GM04504 (cell line): ENCODE data around the gene AREL1.
A peak's percentile ranks its signal among the peaks of the same experiment; 100 is the strongest.

Experiments used
- DNase-seq: peaks from one replicate; pipeline ENCODE4 v3.0.0-alpha.2; 2012; ENCODE audit warnings: low read depth

The AREL1 gene

DNA sequence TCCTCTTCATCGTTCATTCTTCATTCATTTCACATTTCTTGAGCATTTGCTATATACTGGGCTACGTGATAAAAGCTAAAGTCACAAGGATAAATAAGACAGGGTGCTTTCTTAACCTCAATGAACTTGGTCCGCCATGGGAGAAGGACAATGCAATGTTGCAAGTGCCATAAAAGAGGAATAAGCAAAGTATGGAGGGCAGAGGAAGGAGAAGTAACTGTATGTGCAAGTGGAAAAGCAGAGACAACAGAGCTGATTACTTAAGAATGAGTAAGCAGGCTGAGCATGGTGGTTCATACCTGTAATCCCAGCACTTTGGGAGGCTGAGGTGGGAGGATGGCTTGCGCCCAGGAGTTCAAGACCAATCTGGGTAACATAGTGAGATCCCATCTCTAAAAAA lies 14.4 kb downstream of the AREL1 start:
- no peak for DNase-seq

DNA sequence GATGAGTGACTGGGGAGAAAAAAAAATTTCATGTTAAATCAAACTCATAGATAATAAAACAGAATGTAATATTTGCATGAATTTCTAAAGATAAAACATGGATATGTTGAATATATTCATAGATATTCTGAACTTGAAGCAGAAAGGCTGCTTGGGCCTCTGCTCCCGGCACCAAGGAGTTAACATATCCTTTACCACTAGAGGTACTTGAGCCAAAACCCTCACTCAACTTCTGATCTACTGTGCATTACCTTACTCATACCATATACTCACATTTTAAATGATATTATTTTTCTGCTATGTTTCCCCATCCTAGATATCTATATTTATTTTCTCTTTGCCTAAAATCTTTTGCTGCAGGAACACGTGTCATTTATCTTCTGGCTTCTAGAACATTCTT lies 14.9 kb downstream of the AREL1 start:
- no peak for DNase-seq

- DNase-seq, result peak; percentile 65
These were observed 15.3 kb downstream of the AREL1 start for GRCh38 chr14:74697543-74697942.

DNA sequence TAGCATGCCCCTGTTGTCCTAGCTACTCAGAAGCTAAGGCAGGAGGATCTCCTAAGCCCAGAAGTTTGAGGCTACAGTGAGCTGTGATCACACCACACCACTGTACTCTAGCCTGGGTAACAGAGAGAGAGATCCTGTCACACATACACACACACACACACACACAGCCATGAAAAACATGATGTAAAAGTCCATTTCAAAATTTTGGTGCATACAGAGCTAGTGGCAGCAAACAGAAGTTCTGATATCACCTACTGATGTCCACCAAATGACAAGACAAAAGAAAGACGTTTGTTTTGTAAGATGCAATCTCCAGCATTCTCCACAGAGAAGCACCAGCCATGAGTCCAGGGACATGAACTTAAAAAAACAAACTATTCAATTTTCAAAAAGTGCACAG lies 15.9 kb downstream of the AREL1 start:
- DNase-seq, result no peak

DNA sequence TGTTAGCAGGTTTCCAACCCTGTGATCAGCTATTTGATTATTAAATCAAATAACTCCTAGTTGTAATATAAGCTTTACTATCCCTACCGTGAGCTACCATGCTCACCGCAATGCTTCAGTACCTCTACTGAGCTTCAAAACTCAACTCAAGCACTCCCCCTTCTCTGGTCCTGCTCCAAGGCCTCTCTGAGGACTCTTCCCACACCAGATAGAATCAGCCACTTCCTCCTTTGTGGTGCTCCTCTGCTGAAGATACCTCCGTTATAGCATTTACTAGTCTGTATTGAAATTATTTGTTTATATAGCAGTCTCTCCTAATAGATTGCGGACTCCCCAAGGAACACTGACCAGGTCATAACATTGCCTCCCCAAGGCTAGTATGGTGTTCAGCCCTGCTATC lies 17.5 kb downstream of the AREL1 start:
- no peak for DNase-seq

- no peak for DNase-seq
These were observed 19.7 kb downstream of the AREL1 start for GRCh38 chr14:74693191-74693590.

DNA sequence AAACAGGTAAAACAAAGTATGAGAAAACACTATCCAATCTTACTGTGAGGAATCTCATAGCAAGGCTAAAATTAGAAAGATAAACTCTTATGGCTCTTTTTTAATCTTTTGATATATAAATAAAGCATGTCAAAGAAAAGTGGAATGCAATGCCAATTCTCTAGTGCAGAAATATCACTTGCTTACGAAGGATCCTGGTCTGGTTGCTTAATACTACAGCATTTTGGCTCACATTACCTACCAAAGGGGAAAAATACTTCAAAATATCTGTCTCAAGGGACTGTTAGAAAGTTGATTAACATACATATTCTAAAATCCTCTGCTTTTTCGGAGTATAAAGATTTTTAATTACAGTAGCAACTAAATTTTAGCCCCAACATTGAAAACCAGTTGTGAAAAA lies 21.4 kb downstream of the AREL1 start:
- DNase-seq, result no peak

DNA sequence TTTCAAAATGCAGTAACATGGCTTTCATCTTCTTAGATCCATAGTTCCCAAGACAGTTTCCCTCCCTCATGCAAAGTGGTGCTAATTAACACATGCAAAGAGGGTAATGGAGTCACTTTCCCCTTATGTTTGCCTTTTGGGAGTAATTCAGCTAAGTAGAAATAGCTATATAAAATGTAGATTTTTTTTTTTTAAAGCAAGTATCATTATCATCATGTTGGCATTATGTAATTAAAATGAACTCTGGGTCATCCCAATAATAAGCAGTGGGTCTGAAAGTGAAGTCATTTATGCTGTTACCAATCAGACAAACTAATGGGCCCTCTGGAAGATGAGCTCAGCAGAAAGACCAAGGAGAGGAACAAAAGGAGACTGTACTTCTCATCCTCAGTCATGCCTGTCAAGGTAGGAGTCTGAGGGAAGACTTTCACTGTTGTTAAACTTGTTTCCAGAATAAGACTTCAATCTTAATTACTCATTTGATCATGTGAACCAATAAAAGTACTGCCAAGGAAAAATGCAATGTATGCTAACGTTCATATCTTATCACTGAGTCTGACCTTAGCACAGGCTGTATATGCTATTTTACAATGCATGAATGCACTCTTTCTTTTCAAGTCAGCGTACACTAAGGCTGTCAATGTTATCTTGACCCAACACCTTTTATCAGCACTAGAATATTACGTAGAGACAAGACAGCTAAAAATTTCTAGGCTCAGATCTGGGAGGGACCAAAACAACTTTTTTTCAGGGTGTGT lies 26.8 kb downstream of the AREL1 start:
- DNase-seq, result no peak

DNA sequence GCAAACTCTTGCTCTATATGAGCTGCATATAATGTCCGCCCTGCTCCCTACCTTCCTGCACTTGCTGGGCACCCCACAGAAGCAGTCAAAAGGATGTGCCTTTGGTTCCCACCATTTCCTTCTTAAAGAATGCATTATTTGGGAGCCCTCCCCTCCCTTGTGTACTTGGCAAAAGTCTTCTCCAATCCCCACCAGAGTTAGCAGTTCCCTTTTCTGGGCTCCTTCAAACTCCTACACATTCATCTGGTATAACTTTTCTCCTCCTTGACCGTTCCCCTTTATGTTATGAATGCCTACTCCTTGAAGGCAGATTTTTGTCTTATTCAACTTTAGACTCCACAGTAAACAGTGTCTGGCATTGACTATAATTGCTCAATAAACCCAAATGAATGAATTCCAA lies 27.8 kb downstream of the AREL1 start:
- DNase-seq, result no peak

DNA sequence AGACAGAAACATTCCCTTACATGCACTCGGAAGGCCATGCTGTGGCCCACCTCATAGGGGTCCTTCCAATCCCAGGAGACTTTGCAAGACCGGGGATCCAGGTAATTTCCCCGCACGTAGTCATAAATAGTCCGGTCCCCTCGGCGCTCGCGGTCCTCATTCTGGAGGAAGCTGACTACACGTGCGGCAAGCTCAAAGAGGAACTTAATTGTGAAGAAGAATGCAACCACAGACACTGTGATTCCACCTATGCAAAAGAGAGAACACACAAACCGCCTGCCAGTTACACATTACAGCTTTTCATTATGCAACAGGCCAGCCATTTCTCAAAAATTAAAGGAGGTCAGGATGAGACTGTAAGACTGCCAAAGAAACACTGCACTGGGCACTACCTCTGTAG lies 28.4 kb downstream of the AREL1 start:
- no peak for DNase-seq

GRCh38 chr14:74683406-74683805 lies 29.5 kb downstream of the AREL1 start:
- no peak for DNase-seq

- DNase-seq, result no peak
These were observed 30.5 kb downstream of the AREL1 start for GRCh38 chr14:74682169-74682952.

GRCh38 chr14:74675219-74675618 lies 37.7 kb downstream of the AREL1 start:
- DNase-seq, result no peak

- no peak for DNase-seq
These were observed 39.1 kb downstream of the AREL1 start for GRCh38 chr14:74673768-74674167.

DNA sequence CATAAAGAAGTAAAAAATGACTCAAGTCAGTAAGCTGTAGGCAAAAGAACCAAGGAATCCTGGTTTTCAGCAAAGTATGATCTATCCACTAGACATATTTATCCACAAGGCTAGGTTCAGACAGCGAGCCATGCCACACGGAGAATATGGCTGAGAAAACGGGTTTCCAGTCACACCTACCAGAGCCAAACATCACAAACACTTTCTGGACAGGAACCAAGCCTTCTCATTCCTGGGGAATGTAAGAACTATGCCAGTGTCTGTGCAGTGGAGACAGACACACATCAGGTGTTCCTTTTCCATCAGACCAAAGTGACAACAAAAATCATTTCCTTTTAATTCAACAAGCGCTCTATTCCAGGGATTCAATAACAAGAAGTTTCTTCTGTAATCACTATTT lies 41.1 kb downstream of the AREL1 start:
- DNase-seq, result no peak

DNA sequence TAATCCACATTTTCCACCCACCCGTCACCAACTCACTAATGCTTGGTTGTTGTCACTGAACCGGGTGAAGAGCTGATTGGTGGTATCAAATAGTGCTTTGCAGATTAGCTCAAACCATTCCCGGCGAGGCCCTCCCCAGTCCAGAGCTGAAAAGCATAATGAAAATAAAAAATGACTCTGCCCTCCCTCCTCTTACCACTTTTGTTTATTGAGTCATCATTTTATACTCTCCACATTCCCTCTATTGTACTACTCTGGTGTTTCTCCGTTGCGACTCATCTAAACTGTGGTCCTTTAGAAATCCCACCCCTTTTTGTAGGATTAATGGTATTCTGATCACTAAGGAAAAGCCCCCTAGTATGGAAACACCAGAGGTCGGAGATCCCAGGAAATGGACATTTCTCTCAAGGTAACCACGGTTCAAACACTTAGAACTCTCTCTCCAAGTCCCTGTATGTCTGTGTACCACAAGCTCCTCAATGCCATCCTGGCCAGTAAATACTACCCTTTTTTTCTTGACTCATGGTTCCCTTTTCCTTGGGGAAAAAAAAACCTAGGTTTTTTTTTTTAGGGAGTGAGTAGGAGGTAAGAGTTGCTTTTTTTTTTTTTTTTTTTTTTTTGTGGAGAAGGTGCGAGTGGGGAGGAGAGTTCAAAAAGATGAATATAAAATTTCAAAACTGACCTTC lies 42.0 kb downstream of the AREL1 start:
- DNase-seq, result no peak

DNA sequence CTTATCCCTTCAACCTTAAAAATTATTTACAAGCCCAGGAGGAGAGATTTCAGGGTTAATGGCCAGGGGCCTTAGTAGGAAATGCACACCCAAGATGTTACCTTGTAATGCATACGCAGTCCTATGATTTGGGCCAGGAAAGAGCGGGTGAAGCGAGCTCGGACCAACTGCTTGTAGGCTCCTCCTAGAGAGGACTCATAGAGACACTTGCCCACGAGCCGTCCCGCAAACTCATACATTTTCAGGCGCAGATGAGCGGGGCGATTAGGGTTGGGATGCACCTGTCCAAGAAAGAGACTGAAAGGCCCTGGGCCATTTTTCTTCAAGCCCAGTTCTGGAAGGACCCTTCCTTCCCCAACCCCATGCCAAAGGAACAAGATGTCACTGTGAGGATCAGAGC lies 43.0 kb downstream of the AREL1 start:
- DNase-seq, result no peak

GRCh38 chr14:74669256-74669655 lies 43.6 kb downstream of the AREL1 start:
- no peak for DNase-seq

DNA sequence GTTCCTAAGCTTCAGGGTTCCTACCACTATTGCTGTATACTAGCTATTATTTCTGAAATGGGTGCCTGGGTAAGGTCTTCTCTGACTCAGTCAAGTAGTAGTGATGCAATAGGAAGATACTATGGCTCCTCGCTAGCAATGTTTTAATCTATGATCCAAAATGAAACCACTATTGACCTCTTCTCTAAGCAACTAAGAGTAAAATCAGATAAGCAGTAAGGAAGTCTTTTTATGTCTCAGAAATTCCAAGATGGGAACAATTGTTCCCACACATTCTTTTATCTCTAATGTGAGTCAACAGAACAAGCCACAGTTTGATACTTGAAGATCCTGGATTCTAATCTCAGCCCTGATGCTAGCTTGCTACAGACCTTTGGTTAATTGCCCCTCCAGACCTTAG lies 45.1 kb downstream of the AREL1 start:
- DNase-seq, result no peak

DNA sequence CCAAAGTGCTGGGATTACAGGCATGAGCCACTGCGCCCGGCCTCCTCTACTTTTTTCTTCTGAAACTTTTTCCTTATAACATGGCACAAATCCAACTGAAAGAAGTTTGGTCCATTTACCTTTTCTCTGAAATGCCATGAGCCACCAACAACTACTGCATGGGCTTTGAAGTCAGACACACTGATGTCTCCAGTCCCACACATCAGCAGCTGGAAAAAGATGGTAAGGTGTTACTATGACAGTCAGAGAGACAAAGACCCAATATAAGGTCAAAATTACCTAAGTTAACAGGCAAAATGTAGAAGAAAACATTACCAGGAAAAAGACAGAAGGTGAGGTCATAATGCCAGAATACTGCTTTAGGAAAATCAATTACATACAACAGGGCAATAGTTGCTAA lies 48.2 kb downstream of the AREL1 start:
- DNase-seq, result no peak

DNA sequence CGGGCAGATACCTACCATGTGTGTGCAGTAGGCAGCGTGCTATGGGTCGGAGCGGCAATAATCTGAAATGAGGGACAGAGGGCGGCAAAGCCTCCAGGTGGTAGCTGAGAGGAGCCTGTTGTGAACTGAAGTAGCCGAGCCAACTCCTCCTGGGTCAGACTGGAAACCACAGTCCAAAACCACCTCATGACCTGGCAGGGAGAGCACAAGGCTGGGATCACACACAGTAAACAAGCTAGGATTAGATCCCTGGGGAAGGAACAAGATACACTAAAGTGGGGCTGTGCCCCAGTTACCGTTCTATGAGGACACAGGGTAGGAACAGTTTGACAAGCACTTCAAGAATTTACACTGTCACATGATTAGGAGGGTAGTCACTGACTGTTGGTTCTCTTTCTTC lies 49.0 kb downstream of the AREL1 start:
- no peak for DNase-seq

GRCh38 chr14:74661726-74662450 lies 51.0 kb downstream of the AREL1 start:
- no peak for DNase-seq
